Measurements from ENCODE around the gene CCDC51.

The CCDC51 gene

DNA sequence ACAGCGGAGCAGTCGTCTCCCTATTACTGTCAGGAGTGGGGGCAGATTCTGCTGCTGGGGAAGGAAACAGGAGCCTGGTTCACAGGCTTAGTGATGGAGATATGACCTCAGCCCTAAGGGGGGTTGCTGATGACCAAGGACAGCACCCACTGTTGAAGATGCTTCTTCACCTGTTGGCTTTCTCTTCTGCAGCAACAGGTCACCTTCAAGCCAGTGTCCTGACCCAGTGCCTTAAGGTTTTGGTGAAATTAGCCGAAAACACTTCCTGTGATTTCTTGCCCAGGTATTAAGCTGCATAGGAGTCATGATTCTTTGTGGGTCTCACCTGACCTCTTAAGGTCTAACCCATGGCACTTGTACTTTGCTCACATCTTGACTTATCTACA is 20.6 kb upstream of the CCDC51 start:
- Histone ChIP-seq H3K9me3 (ENCODE audit: control extremely low read depth in 1 of 5, control insufficient read depth in 4 of 5, insufficient read depth in 2 of 5, low read depth in 1 of 5, low read length in 4 of 5) (no peaks in the 10 kb centered on the region), H3K27me3 (replicated peaks in 2 of 5; ENCODE audit: control insufficient read depth in 4 of 5, insufficient read depth in 5 of 5, low read length in 4 of 5) (no peaks in the 10 kb centered on the region), H3K4me1 (ENCODE audit: control extremely low read depth in 1 of 4, control insufficient read depth in 4 of 4, insufficient read depth in 4 of 4, low read length in 3 of 4) (peaks cover 0 to 8% (median 6%) of the 10 kb centered on the region in 4 experiments), H3K27ac (ENCODE audit: insufficient read depth in 1 of 2, low read depth in 1 of 2, low read length in 2 of 2, poor library complexity in 1 of 2, severe bottlenecking in 2 of 2) (no peak overlapping the region), H3K4me3 (ENCODE audit: control insufficient read depth in 1 of 7, extremely low read depth in 1 of 7, insufficient read depth in 4 of 7, low read depth in 2 of 7, low read length in 6 of 7) (no peak overlapping the region), H3K36me3 (ENCODE audit: control insufficient read depth in 4 of 4, insufficient read depth in 4 of 4, low read length in 3 of 4) (peaks cover 20 to 71% (median 41%) of the 10 kb centered on the region in 4 experiments)
- ChIA-PET CTCF (interaction anchor here (1.1 kb wide), 1 partner anchor 88 kb away, joined by 3 read pairs; no protein-coding TSS in a partner anchor), POLR2A (no interaction called here)
- no peak for DNase-seq
- 80% methylated on average over 3 of the region's 3 CpGs for WGBS (ENCODE audit: insufficient coverage)

DNA sequence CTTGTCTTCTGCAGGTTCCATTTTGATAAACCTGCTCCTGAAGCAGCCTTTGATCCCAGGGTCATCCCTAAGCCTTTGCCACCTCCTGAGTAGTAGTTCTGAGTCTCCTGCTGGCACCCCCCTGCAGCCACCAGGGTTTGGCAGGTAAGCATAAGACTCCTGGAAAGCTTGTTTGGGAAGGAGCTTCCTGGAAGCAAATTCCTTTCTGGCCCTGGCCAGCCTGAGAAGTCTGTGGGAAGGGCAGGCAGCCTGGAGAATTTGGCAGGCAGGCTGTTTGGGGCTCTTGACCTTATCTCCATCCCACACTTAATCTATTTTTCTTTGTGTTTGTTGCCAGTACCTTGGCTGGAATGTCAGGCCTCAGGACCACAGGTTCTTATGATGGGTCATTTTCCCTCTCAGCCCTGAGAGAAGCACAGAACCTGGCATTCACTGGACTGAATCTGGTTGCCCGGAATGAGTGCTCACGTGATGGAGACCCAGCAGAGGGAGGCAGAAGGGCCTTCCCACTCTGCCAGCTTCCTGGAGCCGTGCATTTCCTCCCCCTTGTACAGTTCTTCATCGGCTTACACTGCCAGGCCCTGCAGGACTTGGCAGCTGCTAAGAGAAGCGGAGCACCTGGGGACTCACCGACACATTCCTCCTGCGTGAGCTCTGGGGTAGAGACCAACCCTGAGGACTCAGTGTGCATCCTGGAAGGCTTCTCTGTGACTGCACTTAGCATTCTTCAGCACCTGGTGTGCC is 20.0 kb upstream of the CCDC51 start:
- ChIA-PET CTCF (interaction anchor here (1.3 to 1.4 kb wide), 2 partner anchors 9 to 27 kb away, joined by 3 read pairs; no protein-coding TSS in a partner anchor), POLR2A (no interaction called here)
- DNase-seq = no peak
- Histone ChIP-seq H3K4me3 (ENCODE audit: control insufficient read depth in 1 of 7, extremely low read depth in 1 of 7, insufficient read depth in 4 of 7, low read depth in 2 of 7, low read length in 6 of 7) (no peak overlapping the region), H3K4me1 (ENCODE audit: control extremely low read depth in 1 of 4, control insufficient read depth in 4 of 4, insufficient read depth in 4 of 4, low read length in 3 of 4) (peaks cover 0 to 3% (median under 1%) of the 10 kb centered on the region in 4 experiments), H3K27me3 (replicated peaks in 2 of 5; ENCODE audit: control insufficient read depth in 4 of 5, insufficient read depth in 5 of 5, low read length in 4 of 5) (no peaks in the 10 kb centered on the region), H3K36me3 (ENCODE audit: control insufficient read depth in 4 of 4, insufficient read depth in 4 of 4, low read length in 3 of 4) (peaks cover 23 to 73% (median 46%) of the 10 kb centered on the region in 4 experiments), H3K27ac (ENCODE audit: insufficient read depth in 1 of 2, low read depth in 1 of 2, low read length in 2 of 2, poor library complexity in 1 of 2, severe bottlenecking in 2 of 2) (no peak overlapping the region), H3K9me3 (ENCODE audit: control extremely low read depth in 1 of 5, control insufficient read depth in 4 of 5, insufficient read depth in 2 of 5, low read depth in 1 of 5, low read length in 4 of 5) (no peaks in the 10 kb centered on the region)
- WGBS (ENCODE audit: insufficient coverage) = 100% methylated on average over 6 of the region's 7 CpGs

DNA sequence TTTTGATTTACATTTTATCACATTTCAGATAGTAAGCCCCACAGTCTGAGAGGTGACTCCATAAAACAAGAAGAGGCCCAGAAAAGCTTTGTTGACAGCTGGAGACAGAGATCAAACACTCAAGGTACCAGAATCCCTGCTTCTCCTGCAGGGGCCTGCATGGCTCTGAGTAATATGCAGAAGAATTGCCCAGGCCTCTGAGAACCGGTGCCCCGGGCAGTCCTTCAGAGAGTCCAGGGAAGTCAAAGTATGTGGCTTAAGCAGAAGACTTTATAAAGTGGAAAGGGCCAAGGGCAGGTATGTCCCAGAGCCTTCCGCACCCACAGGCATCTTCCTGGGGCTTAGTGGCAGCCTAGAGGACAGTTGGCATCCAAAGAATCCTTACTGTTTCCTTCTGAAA is 19.4 kb upstream of the CCDC51 start:
- no peak overlapping the region for H3K4me3 ChIP-seq (ENCODE audit: control insufficient read depth in 1 of 7, extremely low read depth in 1 of 7, insufficient read depth in 4 of 7, low read depth in 2 of 7, low read length in 6 of 7)
- no peak overlapping the region for H3K27ac ChIP-seq (ENCODE audit: insufficient read depth in 1 of 2, low read depth in 1 of 2, low read length in 2 of 2, poor library complexity in 1 of 2, severe bottlenecking in 2 of 2)
- H3K4me1 ChIP-seq (ENCODE audit: control extremely low read depth in 1 of 4, control insufficient read depth in 4 of 4, insufficient read depth in 4 of 4, low read length in 3 of 4) = no peaks in the 10 kb centered on the region
- 98% methylated on average over 3 of the region's 3 CpGs for WGBS (ENCODE audit: insufficient coverage)
- no peak for DNase-seq
- CTCF ChIA-PET = interaction anchor here (1.3 to 2.2 kb wide), 4 partner anchors 9 to 26 kb away, joined by 3 to 9 read pairs (median 4); no protein-coding TSS in a partner anchor
- H3K9me3 ChIP-seq (ENCODE audit: control extremely low read depth in 1 of 5, control insufficient read depth in 4 of 5, insufficient read depth in 2 of 5, low read depth in 1 of 5, low read length in 4 of 5) = no peaks in the 10 kb centered on the region
- POLR2A ChIA-PET = interaction anchor here (0.6 kb wide), 1 partner anchor 9 kb away, joined by 5 read pairs; no protein-coding TSS in a partner anchor
- peaks cover 23 to 72% (median 46%) of the 10 kb centered on the region in 4 experiments for H3K36me3 ChIP-seq (ENCODE audit: control insufficient read depth in 4 of 4, insufficient read depth in 4 of 4, low read length in 3 of 4)
- no peaks in the 10 kb centered on the region for H3K27me3 ChIP-seq (replicated peaks in 2 of 5; ENCODE audit: control insufficient read depth in 4 of 5, insufficient read depth in 5 of 5, low read length in 4 of 5)

DNA sequence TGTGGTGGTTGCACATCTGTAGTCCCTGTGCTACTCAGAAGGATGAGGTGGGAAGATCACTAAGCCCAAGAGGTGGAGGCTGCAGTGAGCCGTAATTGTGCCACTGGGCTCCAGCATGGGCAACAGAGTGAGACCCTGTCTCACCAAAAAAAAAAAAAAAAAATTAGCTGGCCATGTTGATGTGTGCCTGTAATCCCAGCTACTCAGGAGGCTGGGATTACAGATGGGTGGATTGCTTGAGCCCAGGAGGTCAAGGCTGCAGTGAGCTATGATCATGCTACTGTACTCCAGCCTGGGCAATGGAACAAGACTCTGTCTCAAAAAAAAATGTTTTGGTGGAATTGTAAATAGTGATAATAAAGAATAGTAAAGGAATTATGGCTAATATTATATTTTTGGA is 16.5 kb upstream of the CCDC51 start:
- POLR2A ChIA-PET = interaction anchor here (0.6 to 0.7 kb wide), 2 partner anchors 84 to 316 kb away, joined by 4 to 9 read pairs; no protein-coding TSS in a partner anchor
- 100% methylated on average over 1 of the region's 1 CpG for WGBS (ENCODE audit: insufficient coverage)
- CTCF ChIA-PET = interaction anchor here (1.8 to 2.8 kb wide), 3 partner anchors 9 to 21 kb away, joined by 4 to 12 read pairs (median 9); partner anchors contain the start of gene ATRIP

DNA sequence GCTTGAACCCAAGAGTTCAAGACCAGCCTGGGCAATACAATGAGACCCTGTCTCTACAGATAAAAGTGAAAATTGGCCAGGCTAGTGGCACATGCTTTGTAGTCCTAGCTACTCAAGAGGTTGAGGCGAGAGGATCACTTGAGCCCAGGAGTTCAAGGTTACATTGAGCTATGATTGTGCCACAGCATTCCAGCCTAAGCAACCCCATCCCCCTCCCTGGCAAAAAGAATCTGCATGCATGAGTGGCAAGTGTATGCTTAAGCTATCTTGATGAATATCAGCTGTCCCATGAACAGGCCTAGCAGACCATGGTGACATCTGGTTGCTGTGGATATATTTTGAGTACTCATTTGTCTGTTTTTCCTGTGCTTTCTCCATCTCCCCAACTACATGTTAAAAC is 11.4 kb upstream of the CCDC51 start:
- Histone ChIP-seq H3K27me3 (replicated peaks in 2 of 5; ENCODE audit: control insufficient read depth in 4 of 5, insufficient read depth in 5 of 5, low read length in 4 of 5) (no peaks in the 10 kb centered on the region), H3K9me3 (ENCODE audit: control extremely low read depth in 1 of 5, control insufficient read depth in 4 of 5, insufficient read depth in 2 of 5, low read depth in 1 of 5, low read length in 4 of 5) (no peaks in the 10 kb centered on the region), H3K4me1 (ENCODE audit: control extremely low read depth in 1 of 4, control insufficient read depth in 4 of 4, insufficient read depth in 4 of 4, low read length in 3 of 4) (peaks cover 6 to 14% (median 11%) of the 10 kb centered on the region in 4 experiments), H3K27ac (ENCODE audit: insufficient read depth in 1 of 2, low read depth in 1 of 2, low read length in 2 of 2, poor library complexity in 1 of 2, severe bottlenecking in 2 of 2) (no peak overlapping the region), H3K36me3 (ENCODE audit: control insufficient read depth in 4 of 4, insufficient read depth in 4 of 4, low read length in 3 of 4) (peaks cover 14 to 47% (median 31%) of the 10 kb centered on the region in 4 experiments), H3K4me3 (ENCODE audit: control insufficient read depth in 1 of 7, extremely low read depth in 1 of 7, insufficient read depth in 4 of 7, low read depth in 2 of 7, low read length in 6 of 7) (no peak overlapping the region)
- 100% methylated on average over 1 of the region's 1 CpG for WGBS (ENCODE audit: insufficient coverage)
- CTCF ChIA-PET = interaction anchor here (0.7 to 2.4 kb wide), 4 partner anchors 8 to 21 kb away, joined by 3 to 8 read pairs (median 4); partner anchors contain the start of genes CCDC51 and TMA7
- DNase-seq = no peak
- POLR2A ChIA-PET = no interaction called here

More for the DNA sequence above, 16.5 kb upstream of the CCDC51 start:
- no peaks in the 10 kb centered on the region for H3K27me3 ChIP-seq (replicated peaks in 2 of 5; ENCODE audit: control insufficient read depth in 4 of 5, insufficient read depth in 5 of 5, low read length in 4 of 5)
- no peak for DNase-seq
- no peaks in the 10 kb centered on the region for H3K9me3 ChIP-seq (ENCODE audit: control extremely low read depth in 1 of 5, control insufficient read depth in 4 of 5, insufficient read depth in 2 of 5, low read depth in 1 of 5, low read length in 4 of 5)
- no peak overlapping the region for H3K27ac ChIP-seq (ENCODE audit: insufficient read depth in 1 of 2, low read depth in 1 of 2, low read length in 2 of 2, poor library complexity in 1 of 2, severe bottlenecking in 2 of 2)
- H3K36me3 ChIP-seq (ENCODE audit: control insufficient read depth in 4 of 4, insufficient read depth in 4 of 4, low read length in 3 of 4) = peaks cover 27 to 85% (median 59%) of the 10 kb centered on the region in 4 experiments
- H3K4me1 ChIP-seq (ENCODE audit: control extremely low read depth in 1 of 4, control insufficient read depth in 4 of 4, insufficient read depth in 4 of 4, low read length in 3 of 4) = no peaks in the 10 kb centered on the region
- H3K4me3 ChIP-seq (ENCODE audit: control insufficient read depth in 1 of 7, extremely low read depth in 1 of 7, insufficient read depth in 4 of 7, low read depth in 2 of 7, low read length in 6 of 7) = no peak overlapping the region

DNA sequence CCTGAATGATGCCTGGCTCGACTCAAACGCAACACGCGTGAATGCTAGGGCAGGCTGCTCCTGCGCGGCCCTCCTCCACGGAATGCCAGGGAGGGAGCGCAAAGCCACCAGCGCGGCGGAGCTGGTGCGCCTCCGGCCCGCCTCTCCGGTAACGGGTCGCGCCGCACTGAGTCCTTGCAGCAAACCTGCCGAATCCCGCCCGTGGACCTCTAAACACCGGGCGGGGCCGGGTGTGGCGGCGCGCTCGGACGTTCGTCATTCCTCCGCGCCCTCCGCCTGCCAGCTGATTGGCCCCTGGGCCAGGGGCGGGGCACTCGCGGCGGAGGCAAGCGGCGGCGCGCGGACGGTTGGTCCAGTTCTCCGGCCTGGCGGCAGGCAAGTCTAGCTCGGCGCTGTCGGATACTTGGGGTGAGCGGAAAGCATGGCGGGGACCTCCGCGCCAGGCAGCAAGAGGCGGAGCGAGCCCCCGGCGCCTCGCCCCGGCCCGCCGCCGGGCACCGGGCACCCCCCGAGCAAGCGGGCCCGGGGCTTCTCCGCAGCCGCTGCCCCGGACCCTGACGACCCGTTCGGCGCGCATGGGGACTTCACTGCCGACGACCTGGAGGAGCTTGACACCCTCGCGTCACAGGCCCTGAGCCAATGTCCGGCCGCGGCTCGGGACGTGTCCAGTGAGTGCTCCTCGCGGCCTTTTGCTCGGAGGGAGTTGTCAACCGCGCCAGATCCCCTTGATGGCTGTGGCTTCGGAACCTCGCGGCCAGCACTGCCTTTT is 6.7 kb upstream of the CCDC51 start, which contains the start of gene ATRIP:
ATRIP (plus strand) TSS at position 313 of the 769 bp plus-strand sequence; CDS start at position 422, 109 bp downstream.
- DNase-seq = peak; percentile 85 to 89 (median 89)
- Histone ChIP-seq H3K27me3 (replicated peaks in 2 of 5; ENCODE audit: control insufficient read depth in 4 of 5, insufficient read depth in 5 of 5, low read length in 4 of 5) (no peaks in the 10 kb centered on the region), H3K9me3 (ENCODE audit: control extremely low read depth in 1 of 5, control insufficient read depth in 4 of 5, insufficient read depth in 2 of 5, low read depth in 1 of 5, low read length in 4 of 5) (no peaks in the 10 kb centered on the region), H3K4me3 (ENCODE audit: control insufficient read depth in 1 of 7, extremely low read depth in 1 of 7, insufficient read depth in 4 of 7, low read depth in 2 of 7, low read length in 6 of 7) (peak within 1 kb of the TSS; percentile 80 to 96 (median 92)), H3K27ac (ENCODE audit: insufficient read depth in 1 of 2, low read depth in 1 of 2, low read length in 2 of 2, poor library complexity in 1 of 2, severe bottlenecking in 2 of 2) (peak within 1 kb of the TSS in 1 of 2 experiments; percentile 80), H3K4me1 (ENCODE audit: control extremely low read depth in 1 of 4, control insufficient read depth in 4 of 4, insufficient read depth in 4 of 4, low read length in 3 of 4) (peaks cover 13 to 28% (median 22%) of the 10 kb centered on the region in 4 experiments), H3K36me3 (ENCODE audit: control insufficient read depth in 4 of 4, insufficient read depth in 4 of 4, low read length in 3 of 4) (peaks cover 8 to 27% (median 18%) of the 10 kb centered on the region in 4 experiments)
- CTCF ChIA-PET = interaction anchor here (0.7 to 2.8 kb wide), 7 partner anchors 10 to 60 kb away, joined by 3 to 9 read pairs (median 4); no protein-coding TSS in a partner anchor
- POLR2A ChIA-PET = interaction anchor here (0.6 to 1.5 kb wide), 4 partner anchors 11 to 19 kb away, joined by 3 to 5 read pairs (median 4); a partner anchor contains a TSS
- under 1% methylated on average over 73 of the region's 91 CpGs for WGBS (ENCODE audit: insufficient coverage)

All from common myeloid progenitor, CD34-positive (primary cell).